HepG2 (cell line): ENCODE data around the gene IL17F. TPM values are rescaled to one million over a fixed set of nuclear protein-coding genes. Genes with fewer than 3 reads are reported as not detected.

Experiments used
- ATAC-seq: fragments of 200-7000 bp; cut with Tn5 transposase; 3 replicates; pipeline ENCODE4 v1.9.1; 2020; ENCODE audit warnings: mild to moderate bottlenecking, moderate library complexity
- BruUV-seq: library from RNA; stranded (reverse); fragments of 400-500 nt; replicated peaks from 2 replicates; lab custom pipeline; 2021; lab: Mats Ljungman, UMichigan
- CTCF ChIA-PET: fragments of 300-600 bp; formaldehyde crosslinking; extraction: SDS; loops from one replicate; lab custom pipeline; 2021; ENCODE audit warnings: low total read pairs, inconsistent platforms, low intra/inter-chr PET ratio; lab: Yijun Ruan, JAX
- POLR2A ChIA-PET: fragments of 350-600 bp; sonication (Branson Sonifier 250); formaldehyde crosslinking; loops from one replicate; lab custom pipeline; 2020; ENCODE audit warnings: antibody characterized with exemption, inconsistent platforms; lab: Yijun Ruan, JAX
- DNase-seq: peaks from one replicate; pipeline ENCODE4 v3.0.0-alpha.2; 2015; ENCODE audit warnings: low spot score
- FAIRE-seq: peaks from 3 replicates; lab custom pipeline; 2011; peaks lifted over from hg19 to GRCh38; lab: Jason Lieb, UNC
- H2AFZ ChIP-seq: one replicate; pipeline ENCODE4 v1.6.1; 2011; ENCODE audit warnings: low read length, inconsistent platforms
- H3K27ac ChIP-seq: fragments of 300-600 bp; 3 replicates; pipeline ENCODE4 v1.8.0; 2011; ENCODE audit warnings: mixed run types, mild to moderate bottlenecking, mixed read lengths, low read length, inconsistent platforms; ENCODE audit not compliant: insufficient read depth; ENCODE audit errors: extremely low read length
- H3K27me3 ChIP-seq, 2 experiments: fragments of 200-600 bp in 1 of 2; 2 replicates in 1 of 2; 3 replicates in 1 of 2; pipeline versions ENCODE4 v1.6.0 to v1.8.0; 2011; ENCODE audit warnings: low read length in 2 of 2, mild to moderate bottlenecking in 2 of 2, moderate library complexity in 2 of 2, inconsistent platforms in 1 of 2; ENCODE audit not compliant: insufficient read depth in 2 of 2, control insufficient read depth in 1 of 2
- H3K36me3 ChIP-seq, 2 experiments: fragments of 200-600 bp in 1 of 2; replicated peaks in 1 of 2; 2 replicates in 1 of 2; 3 replicates in 1 of 2; pipeline versions ENCODE4 v1.5.1 to v1.8.0; 2011; ENCODE audit warnings: low read length in 2 of 2, inconsistent platforms in 1 of 2; ENCODE audit not compliant: insufficient read depth in 2 of 2, control insufficient read depth in 1 of 2
- H3K4me1 ChIP-seq: 2 replicates; pipeline ENCODE4 v1.5.1; 2012; ENCODE audit warnings: low read length, inconsistent platforms; ENCODE audit not compliant: insufficient read depth
- H3K4me2 ChIP-seq: 2 replicates; pipeline ENCODE4 v1.6.0; 2011; ENCODE audit warnings: low read depth, low read length, inconsistent platforms
- H3K4me3 ChIP-seq, 3 experiments: fragments of 200-600 bp in 1 of 3; sonication (generic), shearing (Covaris generic) in 1 of 3; replicated peaks in 1 of 3; 2 replicates each; pipeline ENCODE4 v1.5.1; 2011 to 2016; ENCODE audit warnings: low read length in 3 of 3, inconsistent platforms in 2 of 3, low read depth in 2 of 3, mild to moderate bottlenecking in 2 of 3, control low read depth in 1 of 3, mixed read lengths in 1 of 3; ENCODE audit not compliant: insufficient read depth in 1 of 3
- H3K79me2 ChIP-seq: one replicate; pipeline ENCODE4 v1.6.1; 2011; ENCODE audit warnings: low read length, inconsistent platforms; ENCODE audit not compliant: insufficient read depth
- H3K9ac ChIP-seq: 2 replicates; pipeline ENCODE4 v1.6.0; 2011; ENCODE audit warnings: mild to moderate bottlenecking, low read depth, low read length, inconsistent platforms; ENCODE audit not compliant: insufficient read depth
- H3K9me3 ChIP-seq: 2 replicates; pipeline ENCODE4 v1.5.1; 2012; ENCODE audit warnings: mild to moderate bottlenecking, low read length
- H4K20me1 ChIP-seq: 2 replicates; pipeline ENCODE4 v1.6.0; 2011; ENCODE audit warnings: inconsistent platforms, mild to moderate bottlenecking, low read length, moderate library complexity; ENCODE audit not compliant: insufficient read depth
- ETV5 ChIP-seq: IDR thresholded peaks from 2 replicates; pipeline ENCODE4 v1.6.1; 2018; ENCODE audit warnings: missing biosample characterization, missing genetic modification reagents, inconsistent platforms, borderline replicate concordance
- MIER3 ChIP-seq: IDR thresholded peaks from 2 replicates; pipeline ENCODE4 v1.6.1; 2016; ENCODE audit warnings: missing compliant biosample characterization, borderline replicate concordance
- MYNN ChIP-seq: sonication (generic); formaldehyde crosslinking; IDR thresholded peaks from 2 replicates; pipeline ENCODE4 v1.4.0; 2020; ENCODE audit warnings: mild to moderate bottlenecking, low read depth, missing genetic modification reagents
- NR2C2 ChIP-seq: sonication (generic); formaldehyde crosslinking; IDR thresholded peaks from 2 replicates; pipeline ENCODE4 v1.4.0; 2020; ENCODE audit warnings: missing genetic modification reagents, mild to moderate bottlenecking, moderate library complexity, borderline replicate concordance
- POGZ ChIP-seq: sonication (generic); formaldehyde crosslinking; IDR thresholded peaks from 2 replicates; pipeline ENCODE4 v1.4.0; 2020; ENCODE audit warnings: mild to moderate bottlenecking, missing genetic modification reagents
- POLR2A ChIP-seq, 2 experiments: IDR thresholded peaks; 2 replicates each; pipeline ENCODE4 v1.6.1; 2011; ENCODE audit warnings: low read depth in 2 of 2, low read length in 2 of 2, mild to moderate bottlenecking in 1 of 2, moderate library complexity in 1 of 2; ENCODE audit not compliant: insufficient read depth in 1 of 2
- SAP130 ChIP-seq: IDR thresholded peaks from 2 replicates; pipeline ENCODE4 v1.6.1; 2016; ENCODE audit warnings: low read depth
- SMAD3 ChIP-seq: sonication (generic); formaldehyde crosslinking; IDR thresholded peaks from 2 replicates; pipeline ENCODE4 v1.4.0; 2020; ENCODE audit warnings: missing genetic modification reagents
- TGIF2 ChIP-seq: IDR thresholded peaks from 2 replicates; pipeline ENCODE4 v1.6.1; 2016; ENCODE audit warnings: control low read depth, missing compliant biosample characterization
- ZNF510 ChIP-seq: sonication (generic); formaldehyde crosslinking; IDR thresholded peaks from 2 replicates; pipeline ENCODE4 v1.4.0; 2020; ENCODE audit warnings: low read depth, mild to moderate bottlenecking, missing genetic modification reagents
- ZNF572 ChIP-seq: sonication (generic); formaldehyde crosslinking; IDR thresholded peaks from 2 replicates; pipeline ENCODE4 v1.5.1; 2020; ENCODE audit warnings: mild to moderate bottlenecking, missing genetic modification reagents
- ZNF674 ChIP-seq: sonication (generic); formaldehyde crosslinking; IDR thresholded peaks from 2 replicates; pipeline ENCODE4 v1.5.0; 2020; ENCODE audit warnings: low read depth, mild to moderate bottlenecking, missing genetic modification reagents
- ZNF7 ChIP-seq: IDR thresholded peaks from 2 replicates; pipeline ENCODE4 v1.6.1; 2016; ENCODE audit warnings: missing biosample characterization, missing genetic modification reagents
- ZNF788 ChIP-seq: sonication (generic); formaldehyde crosslinking; IDR thresholded peaks from 2 replicates; pipeline ENCODE4 v1.5.0; 2020; ENCODE audit warnings: mild to moderate bottlenecking, missing genetic modification reagents, borderline replicate concordance
- ZNF883 ChIP-seq: sonication (generic); formaldehyde crosslinking; IDR thresholded peaks from 2 replicates; pipeline ENCODE4 v1.5.1; 2020; ENCODE audit warnings: mild to moderate bottlenecking, missing genetic modification reagents; ENCODE audit errors: not compliant biosample characterization
- WGBS: methylation state at CpG from one replicate; pipeline ENCODE4 v1.1.6; 2017; ENCODE audit warnings: low lambda C conversion rate; 5-methylcytosine and 5-hydroxymethylcytosine counted together
- in situ Hi-C: cut with HindIII; loops from 2 replicates; pipeline ENCODE4 v1.10.0; 2017; ENCODE audit warnings: low pct_unique_long_range_greater_than_20kb; ENCODE audit not compliant: extremely low pct_ligation_motif_present
- intact Hi-C: fragments of 100-400 bp; cut with micrococcal nuclease; formaldehyde crosslinking; loops from one replicate; pipeline ENCODE4 v1.10.0; 2022; ENCODE audit not compliant: unreplicated experiment
- polyA plus RNA-seq, 8 experiments: library from polyadenylated mRNA; depleted of rRNA in 3 of 8; stranded (reverse) in 7 of 8; unstranded in 1 of 8; fragments of >200 nt; fragmentation: Illumina TruSeq in 4 of 8; extraction: Trizol in 4 of 8; gene quantifications; 2 replicates each; pipeline versions ENCODE4 v1.2.1 to v1.2.3, GENCODE V29; 2011 to 2016; ENCODE audit warnings: low read depth in 4 of 8, missing spikeins in 1 of 8, mixed read lengths in 1 of 8; ENCODE audit not compliant: insufficient read depth in 1 of 8
- total RNA-seq, 5 experiments: library from RNA; depleted of rRNA; stranded (reverse); fragments of >200 nt; fragmentation: Illumina TruSeq; extraction: Trizol; gene quantifications; 2 replicates each; pipeline ENCODE4 v1.2.3, GENCODE V29; 2016; ENCODE audit warnings: low read depth in 1 of 5
- TF ChIP-seq, protein P1 (sequence below): sonication (generic); formaldehyde crosslinking; IDR thresholded peaks from 2 replicates; pipeline ENCODE4 v1.8.0; 2022; ENCODE audit warnings: mild to moderate bottlenecking, missing genetic modification reagents, borderline replicate concordance
- TF ChIP-seq, protein P2 (sequence below): sonication (generic); formaldehyde crosslinking; IDR thresholded peaks from 2 replicates; pipeline ENCODE4 v1.4.0; 2020; ENCODE audit warnings: missing genetic modification reagents, borderline replicate concordance
- TF ChIP-seq, protein P3 (sequence below): sonication (generic); formaldehyde crosslinking; IDR thresholded peaks from 2 replicates; pipeline ENCODE4 v1.8.0; 2022; ENCODE audit warnings: missing genetic modification reagents, mild to moderate bottlenecking, inconsistent platforms, borderline replicate concordance

Gene IL17F
- total and polyA plus RNA-seq, 2 of the 13 experiments (the other 11 are each of a cell fraction or from before 2014, with no cell fraction given) = not detected

DNA sequence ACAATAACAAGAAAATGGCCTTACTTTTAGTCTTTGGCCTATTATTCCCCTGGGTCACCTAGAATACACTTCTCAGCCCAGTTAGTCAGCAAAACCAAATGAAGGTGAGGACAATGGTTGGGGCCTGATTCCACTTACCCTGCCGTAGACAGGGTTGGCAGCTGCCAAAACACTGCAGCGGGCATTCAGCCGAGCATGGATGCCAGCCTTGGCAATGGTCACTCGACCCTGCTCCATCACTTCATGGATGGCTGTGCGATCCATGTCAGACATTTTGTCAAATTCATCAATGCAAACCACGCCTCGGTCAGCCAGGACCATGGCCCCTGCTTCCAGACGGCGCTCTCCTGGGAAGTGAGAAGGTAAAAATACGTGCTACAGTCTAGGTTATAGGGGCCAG, 31.8 kb upstream of the IL17F start (continued):
- TF ChIP-seq ZNF788 = no peak
- TF ChIP-seq NR2C2 = no peak
- no peak for TF ChIP-seq ZNF674
- TF ChIP-seq ZNF7 (CRISPR knock-in tag) = no peak
- no peak for TF ChIP-seq TGIF2
- no peak for TF ChIP-seq ZNF883
- TF ChIP-seq, protein P1, sequence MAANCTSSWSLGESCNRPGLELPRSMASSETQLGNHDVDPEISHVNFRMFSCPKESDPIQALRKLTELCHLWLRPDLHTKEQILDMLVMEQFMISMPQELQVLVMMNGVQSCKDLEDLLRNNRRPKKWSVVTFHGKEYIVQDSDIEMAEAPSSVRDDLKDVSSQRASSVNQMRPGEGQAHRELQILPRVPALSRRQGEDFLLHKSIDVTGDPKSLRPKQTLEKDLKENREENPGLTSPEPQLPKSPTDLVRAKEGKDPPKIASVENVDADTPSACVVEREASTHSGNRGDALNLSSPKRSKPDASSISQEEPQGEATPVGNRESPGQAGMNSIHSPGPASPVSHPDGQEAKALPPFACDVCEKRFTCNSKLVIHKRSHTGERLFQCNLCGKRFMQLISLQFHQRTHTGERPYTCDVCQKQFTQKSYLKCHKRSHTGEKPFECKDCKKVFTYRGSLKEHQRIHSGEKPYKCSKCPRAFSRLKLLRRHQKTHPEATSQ (CRISPR knock-in tag) = no peak
- 0 out of 4 replicates have a peak, but pooled peaks of 1 of the 2 experiments have one; percentile 22 for TF ChIP-seq POLR2A (IDR thresholded peaks at IDR 0.05; ENCODE audit: insufficient read depth in 1 of 2, low read depth in 2 of 2, low read length in 2 of 2)

DNA sequence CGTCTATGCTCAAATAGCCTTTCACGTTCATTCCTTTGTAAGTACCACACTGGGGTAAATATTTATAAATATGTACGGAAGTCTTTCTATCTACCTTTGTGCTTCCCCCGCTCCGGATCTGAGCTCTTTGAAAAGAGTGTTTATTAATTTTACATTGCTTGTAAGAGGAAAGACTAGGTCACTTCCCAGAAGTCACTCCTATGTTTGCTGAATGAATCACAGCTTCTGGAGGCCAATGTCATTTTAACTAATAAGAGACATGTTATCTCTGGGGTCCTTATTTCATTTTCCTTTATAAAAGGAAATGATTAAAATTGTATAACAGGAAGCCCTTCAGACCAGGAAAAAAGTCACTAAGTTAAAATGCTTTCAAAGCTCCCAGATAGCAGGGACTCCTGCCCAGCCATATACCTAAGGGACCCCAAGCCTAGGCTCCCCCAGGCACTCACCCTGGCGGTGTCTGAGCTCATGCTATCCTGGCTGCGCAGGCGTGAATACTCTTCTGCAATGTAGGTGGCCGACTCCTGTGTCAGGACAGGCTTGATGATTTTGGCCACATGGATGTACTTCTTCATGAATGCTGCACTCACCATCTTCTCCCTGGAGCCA, 27.7 kb upstream of the IL17F start:
- H4K20me1 ChIP-seq = no peaks in the 10 kb centered on the region
- peak; percentile 21; the same call in 1 of the 2 replicates for TF ChIP-seq ETV5 (CRISPR knock-in tag)
- TF ChIP-seq ZNF510 (CRISPR knock-in tag) = no peak
- no peak for TF ChIP-seq MIER3 (CRISPR knock-in tag)
- TF ChIP-seq SAP130 (CRISPR knock-in tag) = peak; percentile 24; the same call in 1 of the 2 replicates
- TF ChIP-seq SMAD3 = no peak
- no peak for TF ChIP-seq ZNF572 (CRISPR knock-in tag)
- TF ChIP-seq, protein P2, sequence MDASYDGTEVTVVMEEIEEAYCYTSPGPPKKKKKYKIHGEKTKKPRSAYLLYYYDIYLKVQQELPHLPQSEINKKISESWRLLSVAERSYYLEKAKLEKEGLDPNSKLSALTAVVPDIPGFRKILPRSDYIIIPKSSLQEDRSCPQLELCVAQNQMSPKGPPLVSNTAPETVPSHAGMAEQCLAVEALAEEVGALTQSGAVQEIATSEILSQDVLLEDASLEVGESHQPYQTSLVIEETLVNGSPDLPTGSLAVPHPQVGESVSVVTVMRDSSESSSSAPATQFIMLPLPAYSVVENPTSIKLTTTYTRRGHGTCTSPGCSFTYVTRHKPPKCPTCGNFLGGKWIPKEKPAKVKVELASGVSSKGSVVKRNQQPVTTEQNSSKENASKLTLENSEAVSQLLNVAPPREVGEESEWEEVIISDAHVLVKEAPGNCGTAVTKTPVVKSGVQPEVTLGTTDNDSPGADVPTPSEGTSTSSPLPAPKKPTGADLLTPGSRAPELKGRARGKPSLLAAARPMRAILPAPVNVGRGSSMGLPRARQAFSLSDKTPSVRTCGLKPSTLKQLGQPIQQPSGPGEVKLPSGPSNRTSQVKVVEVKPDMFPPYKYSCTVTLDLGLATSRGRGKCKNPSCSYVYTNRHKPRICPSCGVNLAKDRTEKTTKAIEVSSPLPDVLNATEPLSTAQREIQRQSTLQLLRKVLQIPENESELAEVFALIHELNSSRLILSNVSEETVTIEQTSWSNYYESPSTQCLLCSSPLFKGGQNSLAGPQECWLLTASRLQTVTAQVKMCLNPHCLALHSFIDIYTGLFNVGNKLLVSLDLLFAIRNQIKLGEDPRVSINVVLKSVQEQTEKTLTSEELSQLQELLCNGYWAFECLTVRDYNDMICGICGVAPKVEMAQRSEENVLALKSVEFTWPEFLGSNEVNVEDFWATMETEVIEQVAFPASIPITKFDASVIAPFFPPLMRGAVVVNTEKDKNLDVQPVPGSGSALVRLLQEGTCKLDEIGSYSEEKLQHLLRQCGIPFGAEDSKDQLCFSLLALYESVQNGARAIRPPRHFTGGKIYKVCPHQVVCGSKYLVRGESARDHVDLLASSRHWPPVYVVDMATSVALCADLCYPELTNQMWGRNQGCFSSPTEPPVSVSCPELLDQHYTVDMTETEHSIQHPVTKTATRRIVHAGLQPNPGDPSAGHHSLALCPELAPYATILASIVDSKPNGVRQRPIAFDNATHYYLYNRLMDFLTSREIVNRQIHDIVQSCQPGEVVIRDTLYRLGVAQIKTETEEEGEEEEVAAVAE (CRISPR knock-in tag) = 0 out of 2 replicates have a peak, but pooled peaks have one; percentile 9
- TF ChIP-seq, protein P3, sequence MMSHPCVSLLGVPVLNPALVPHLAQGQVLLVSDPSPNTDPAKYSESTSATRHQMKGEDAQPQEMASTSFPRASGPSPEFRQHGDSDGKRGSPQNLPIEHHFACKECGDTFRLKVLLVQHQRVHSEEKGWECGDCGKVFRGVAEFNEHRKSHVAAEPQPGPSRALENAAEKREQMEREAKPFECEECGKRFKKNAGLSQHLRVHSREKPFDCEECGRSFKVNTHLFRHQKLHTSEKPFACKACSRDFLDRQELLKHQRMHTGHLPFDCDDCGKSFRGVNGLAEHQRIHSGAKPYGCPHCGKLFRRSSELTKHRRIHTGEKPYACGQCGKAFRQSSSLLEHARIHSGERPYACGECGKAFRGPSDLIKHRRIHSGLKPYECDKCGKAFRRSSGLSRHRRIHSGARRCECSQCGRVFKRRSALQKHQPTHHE (CRISPR knock-in tag) = no peak
- no peak for TF ChIP-seq POGZ (CRISPR knock-in tag)
- TF ChIP-seq MYNN (CRISPR knock-in tag) = no peak

More for the DNA sequence above, 27.7 kb upstream of the IL17F start:
- no peak for FAIRE-seq
- Histone ChIP-seq H3K4me1 (peaks cover 20% of the 10 kb centered on the region), H3K4me2 (no peak overlapping the region), H3K9me3 (no peaks in the 10 kb centered on the region), H3K79me2 (no peaks in the 10 kb centered on the region), H3K9ac (no peak overlapping the region), H2AFZ (no peak overlapping the region), H3K36me3 (peaks cover 41 to 92% of the 10 kb centered on the region in 2 experiments), H3K4me3 (no peak overlapping the region), H3K27me3 (no peaks in the 10 kb centered on the region), H3K27ac (no peak overlapping the region)
- intact Hi-C loops (no loop called here), in situ Hi-C loops (no loop called here)
- DNase-seq = peak; percentile 43
- ChIA-PET POLR2A (interaction anchor here (0.6 to 1.2 kb wide), 4 partner anchors 11 to 118 kb away, joined by 3 to 7 read pairs (median 4); partner anchors contain the start of genes MCM3 and PAQR8), CTCF (no interaction called here)
- peak; percentile 13; the same call in 2 of the 3 replicates for ATAC-seq
- WGBS = 90% methylated on average over 9 of the region's 9 CpGs
- BruUV-seq = no TSS peak
